GM19025 (cell line): ENCODE data around the gene EZH2.

Experiments used
- ATAC-seq: cut with Tn5 transposase; IDR thresholded peaks from one replicate; pipeline ENCODE4 v1.9.1; 2021; ENCODE audit warnings: mild to moderate bottlenecking, low read depth, moderate library complexity; ENCODE audit not compliant: unreplicated experiment

EZH2 gene

GRCh38 chr7:148884049-148884298, at the start of gene EZH2:
Gene EZH2, minus strand, starts transcription at chr7:148884291. Its CDS starts 36,993 bp downstream, at chr7:148847298.
- ATAC-seq: peak; percentile 31

- no peak for ATAC-seq
Measured at GRCh38 chr7:148931470-148931869, 47.4 kb upstream of the EZH2 start.

- no peak for ATAC-seq
Measured at GRCh38 chr7:148930335-148930734, 46.2 kb upstream of the EZH2 start.

- no peak for ATAC-seq
Measured at GRCh38 chr7:148929176-148929575, 45.1 kb upstream of the EZH2 start.

- no peak for ATAC-seq
Measured at GRCh38 chr7:148927123-148928045, 43.3 kb upstream of the EZH2 start.

- no peak for ATAC-seq
Measured at GRCh38 chr7:148925836-148926235, 41.7 kb upstream of the EZH2 start.

DNA sequence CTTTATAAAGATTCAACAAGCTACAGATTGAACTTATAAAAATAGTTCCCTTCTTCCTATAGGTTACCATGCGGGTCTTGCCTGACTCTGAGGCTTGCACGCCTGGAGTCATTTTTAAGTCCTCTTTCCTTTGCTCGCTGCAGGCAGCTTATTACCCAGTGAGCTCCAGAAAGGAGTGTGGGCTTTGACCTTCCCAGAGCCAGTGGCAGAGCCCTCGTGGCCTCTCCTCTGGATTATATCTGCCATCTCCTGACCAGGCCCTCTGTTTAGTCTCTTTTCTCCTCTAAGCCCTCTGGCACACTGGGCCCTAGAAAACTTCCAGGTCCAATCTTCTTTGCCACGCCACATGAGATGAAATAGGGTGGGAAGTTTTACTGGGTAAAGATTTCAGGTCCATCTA, 39.9 kb upstream of the EZH2 start:
- ATAC-seq: no peak

DNA sequence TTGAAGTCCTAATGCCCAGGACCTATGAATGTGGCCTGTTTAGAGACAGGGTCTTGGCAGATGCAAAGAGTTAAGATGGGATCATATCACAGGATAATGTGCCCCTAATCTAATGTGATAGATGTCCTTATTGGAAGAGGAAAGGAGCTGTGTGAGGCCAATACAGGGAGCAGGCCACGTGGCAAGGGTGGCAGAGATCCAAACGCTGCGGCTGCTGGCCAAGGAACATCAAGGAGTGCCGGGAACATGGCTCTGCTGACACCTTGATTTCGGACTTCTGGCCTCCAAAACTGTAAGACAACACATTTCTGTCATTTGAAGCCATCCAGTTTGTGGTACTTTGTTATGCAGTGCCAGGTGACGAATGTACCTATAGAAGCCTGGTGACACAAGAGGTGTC, 37.7 kb upstream of the EZH2 start:
- ATAC-seq: no peak

DNA sequence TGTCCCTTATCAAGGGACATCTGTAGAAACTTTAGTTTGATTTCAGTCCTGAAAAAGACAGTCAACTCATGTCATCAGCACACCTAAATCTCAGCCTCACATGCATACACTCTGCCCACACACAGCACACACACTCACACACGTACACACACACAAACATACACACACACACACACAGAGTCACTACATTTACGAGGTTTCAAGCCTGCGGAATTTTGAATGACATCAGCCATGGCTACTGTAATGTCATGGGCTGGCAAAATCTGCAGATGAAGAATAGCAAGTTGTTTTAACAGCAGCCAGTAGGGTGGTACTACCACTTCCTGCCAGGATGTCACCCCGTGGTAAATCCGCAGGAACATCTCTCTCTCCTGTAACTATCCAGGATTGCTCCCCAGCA, 37.1 kb upstream of the EZH2 start:
- ATAC-seq: no peak

- ATAC-seq: peak; percentile 58
Measured at GRCh38 chr7:148919859-148920258, 35.8 kb upstream of the EZH2 start.

GRCh38 chr7:148918058-148918596, 34.0 kb upstream of the EZH2 start:
- ATAC-seq: no peak

- ATAC-seq: no peak
Measured at GRCh38 chr7:148916186-148916585, 32.1 kb upstream of the EZH2 start.

DNA sequence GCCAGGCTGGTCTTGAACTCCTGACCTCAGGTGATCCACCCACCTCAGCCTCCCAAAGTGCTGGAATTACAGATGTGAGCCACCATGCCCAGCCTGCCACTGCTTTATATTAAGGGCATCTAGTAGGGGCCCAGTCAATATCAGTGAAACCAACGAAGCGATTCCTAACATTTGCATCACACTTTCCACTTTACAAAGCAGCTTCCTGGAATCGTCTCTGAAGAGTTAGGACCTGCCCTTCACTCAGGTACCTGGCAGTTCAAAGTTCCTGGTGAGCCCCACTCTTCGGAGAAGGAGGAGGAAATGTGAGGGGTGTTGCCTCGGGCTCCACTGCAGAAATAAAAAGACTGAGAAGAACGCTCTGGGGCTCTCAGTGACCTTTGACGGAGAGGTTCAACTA, 31.1 kb upstream of the EZH2 start:
- no peak for ATAC-seq

GRCh38 chr7:148914208-148914777, 30.2 kb upstream of the EZH2 start:
- ATAC-seq: peak; percentile 58

DNA sequence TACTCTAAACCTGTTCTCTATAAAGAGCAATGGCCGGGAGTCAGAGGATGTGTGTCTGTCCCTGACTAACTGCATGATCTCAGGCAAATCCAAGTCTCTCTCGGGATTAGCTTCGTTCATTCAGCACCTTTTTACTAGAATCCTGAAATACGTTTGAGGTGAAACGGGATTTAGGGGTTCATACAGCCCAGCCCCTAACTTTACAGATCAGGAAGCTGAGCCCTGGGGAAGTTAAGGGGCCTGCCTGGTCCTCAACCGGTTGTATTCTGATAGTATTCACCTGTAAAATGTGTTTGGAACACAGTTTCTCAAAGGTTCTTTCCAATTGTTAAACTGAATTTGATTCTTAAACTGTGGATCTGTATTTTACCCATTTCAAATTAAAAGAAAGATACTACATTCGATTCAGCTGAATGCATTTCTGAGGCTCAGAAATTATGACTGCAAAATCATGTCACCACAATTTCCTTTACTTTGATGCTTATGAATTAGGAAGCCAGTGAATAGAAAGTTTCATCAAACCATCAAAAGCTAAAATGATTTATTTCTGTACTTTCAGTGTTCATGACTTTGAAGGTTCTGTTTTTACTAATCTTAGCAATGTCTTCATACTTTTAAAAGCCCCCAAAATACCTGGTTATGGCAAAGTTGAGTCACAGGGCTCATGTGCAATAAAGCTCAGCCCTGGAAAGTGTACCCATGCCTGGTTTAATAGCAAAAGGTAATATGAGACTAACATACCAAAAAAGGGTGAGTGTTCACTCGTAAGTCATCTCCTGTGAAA, 28.9 kb upstream of the EZH2 start:
- ATAC-seq: peak; percentile 39

GRCh38 chr7:148912151-148912550, 28.1 kb upstream of the EZH2 start:
- no peak for ATAC-seq

DNA sequence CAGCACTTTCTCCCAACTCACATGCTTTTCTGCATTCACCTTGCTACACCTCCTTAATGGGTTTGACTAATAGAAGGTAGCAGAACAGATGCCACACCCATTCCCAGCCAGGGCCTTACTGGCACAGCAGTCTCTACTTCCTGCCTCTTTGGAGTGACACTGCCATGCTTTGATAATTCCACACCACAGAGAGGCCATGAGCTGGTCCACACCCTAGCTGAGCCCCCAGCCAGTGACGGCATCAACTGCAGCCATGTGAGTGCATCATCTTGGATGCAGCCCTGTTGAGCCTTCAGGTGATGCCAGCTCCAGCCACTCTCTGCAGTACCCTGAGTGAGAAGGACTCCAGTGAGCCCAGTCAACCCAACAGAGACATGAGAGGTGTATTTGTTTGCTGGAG, 27.5 kb upstream of the EZH2 start:
- ATAC-seq: no peak

DNA sequence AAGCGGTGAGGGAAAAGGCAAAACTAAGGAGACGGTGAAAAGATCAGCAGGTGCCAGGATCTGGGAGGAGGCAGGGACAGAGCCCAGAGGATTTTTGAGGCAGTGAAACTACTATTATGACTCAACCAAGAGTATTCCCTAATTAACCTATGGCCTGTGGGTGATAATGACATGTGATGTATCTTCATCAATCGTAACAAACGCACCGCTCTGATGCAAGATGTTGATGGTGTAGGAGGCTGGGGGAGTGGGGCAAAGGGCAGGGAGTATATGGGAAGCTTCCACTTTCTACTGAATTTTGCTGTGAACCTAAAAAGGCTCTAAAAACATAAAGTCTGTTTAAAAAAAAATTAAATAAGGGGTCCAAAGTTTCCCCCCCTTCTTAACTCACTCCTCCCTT, 25.5 kb upstream of the EZH2 start:
- ATAC-seq: no peak

- no peak for ATAC-seq
Measured at GRCh38 chr7:148906707-148907498, 22.8 kb upstream of the EZH2 start.

DNA sequence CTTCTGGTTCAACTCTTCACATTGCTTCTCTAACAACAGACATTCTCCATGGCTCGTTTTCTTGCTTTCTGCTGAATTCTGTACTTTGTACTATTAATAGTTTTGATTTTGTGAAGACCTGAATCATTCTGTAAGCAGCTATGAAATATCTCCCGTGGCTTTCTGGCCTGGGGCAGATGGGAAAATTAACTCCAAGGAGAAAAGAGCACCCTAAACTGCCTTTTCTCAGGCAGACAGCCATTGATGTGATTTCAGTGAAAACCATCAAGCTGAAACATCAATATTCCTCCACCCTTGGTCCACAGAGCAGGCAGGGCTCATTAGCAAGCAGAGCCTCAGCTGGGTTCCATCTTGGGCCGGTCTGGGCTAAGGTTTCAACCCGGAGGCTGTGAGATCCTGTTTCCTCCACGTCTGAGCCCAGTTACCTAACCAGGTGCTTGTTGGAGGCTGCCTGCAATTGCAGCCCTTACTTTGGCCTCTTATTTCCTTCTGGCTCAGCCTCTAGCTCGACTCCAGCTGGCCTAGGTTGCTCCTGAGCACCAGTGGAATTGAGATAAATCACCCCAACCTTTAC, 21.1 kb upstream of the EZH2 start:
- ATAC-seq: no peak
